ENCODE data around the gene ADAM15. TPM values are rescaled to one million over a fixed set of nuclear protein-coding genes. Genes with fewer than 3 reads are reported as not detected.

The ADAM15 gene
- total RNA-seq, 1 experiment from 2014 or later: 92.9 TPM

DNA sequence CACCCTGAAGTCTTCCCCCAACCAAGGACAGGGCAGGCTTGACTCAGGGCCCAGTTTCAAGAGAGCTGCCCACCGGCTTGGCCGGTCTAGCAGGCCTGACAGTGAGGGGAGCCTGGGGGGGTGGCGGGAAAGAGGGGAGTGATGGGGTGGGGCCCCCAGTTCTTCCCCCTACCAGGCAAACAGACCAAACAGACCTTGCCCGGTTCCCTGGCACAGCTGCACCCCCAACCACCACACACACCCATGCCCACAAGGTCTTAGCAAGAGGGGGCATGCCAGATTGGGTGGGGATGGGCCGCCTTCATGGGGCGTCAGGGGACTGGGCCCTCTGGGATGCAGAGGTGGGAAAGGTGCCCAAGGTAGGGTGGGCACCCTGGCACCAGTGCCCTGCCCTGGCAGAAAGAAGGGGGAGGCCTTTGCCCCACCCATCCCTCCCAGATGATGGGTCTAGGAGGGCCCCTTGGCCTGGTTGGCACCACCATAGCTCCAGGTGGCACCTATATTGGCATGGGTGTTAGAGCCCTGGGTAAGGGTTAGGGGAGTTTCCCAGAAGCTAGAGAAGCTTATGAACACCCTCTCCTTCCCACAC lies 39.6 kb upstream of the ADAM15 start:
- DNase-seq (ENCODE audit: low spot score): no peak
- in situ Hi-C loops (cut with HindIII; ENCODE audit: low sequenced_read_pairs): no loop called here

DNA sequence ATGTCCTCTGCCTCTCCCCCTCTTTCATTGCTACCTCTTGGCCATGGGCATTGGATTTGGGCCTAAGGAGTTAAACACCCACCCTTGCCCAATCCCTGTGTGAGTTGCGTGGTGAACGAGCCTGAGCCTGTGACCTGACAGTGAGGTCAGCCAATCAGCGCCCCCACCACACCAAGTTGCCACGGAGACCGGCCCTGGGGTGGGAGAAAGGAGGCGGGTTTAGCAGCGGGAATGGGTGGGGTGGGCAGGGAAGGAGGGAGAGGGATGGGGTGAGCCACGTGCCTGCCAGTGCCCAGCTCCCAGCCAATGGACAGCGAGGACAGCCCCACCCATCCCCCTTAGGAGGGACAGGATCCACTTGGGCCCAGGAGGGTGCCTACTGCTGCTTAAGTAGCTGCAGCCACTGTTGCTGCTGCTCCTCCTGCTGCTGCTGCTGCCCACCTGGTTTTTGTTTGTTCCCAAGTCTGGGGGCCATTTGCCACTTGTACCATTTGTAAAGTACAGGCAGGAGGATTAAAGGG lies 39.0 kb upstream of the ADAM15 start:
- peak; percentile 77 for DNase-seq (ENCODE audit: low spot score)
- in situ Hi-C loops (cut with HindIII; ENCODE audit: low sequenced_read_pairs): no loop called here

DNA sequence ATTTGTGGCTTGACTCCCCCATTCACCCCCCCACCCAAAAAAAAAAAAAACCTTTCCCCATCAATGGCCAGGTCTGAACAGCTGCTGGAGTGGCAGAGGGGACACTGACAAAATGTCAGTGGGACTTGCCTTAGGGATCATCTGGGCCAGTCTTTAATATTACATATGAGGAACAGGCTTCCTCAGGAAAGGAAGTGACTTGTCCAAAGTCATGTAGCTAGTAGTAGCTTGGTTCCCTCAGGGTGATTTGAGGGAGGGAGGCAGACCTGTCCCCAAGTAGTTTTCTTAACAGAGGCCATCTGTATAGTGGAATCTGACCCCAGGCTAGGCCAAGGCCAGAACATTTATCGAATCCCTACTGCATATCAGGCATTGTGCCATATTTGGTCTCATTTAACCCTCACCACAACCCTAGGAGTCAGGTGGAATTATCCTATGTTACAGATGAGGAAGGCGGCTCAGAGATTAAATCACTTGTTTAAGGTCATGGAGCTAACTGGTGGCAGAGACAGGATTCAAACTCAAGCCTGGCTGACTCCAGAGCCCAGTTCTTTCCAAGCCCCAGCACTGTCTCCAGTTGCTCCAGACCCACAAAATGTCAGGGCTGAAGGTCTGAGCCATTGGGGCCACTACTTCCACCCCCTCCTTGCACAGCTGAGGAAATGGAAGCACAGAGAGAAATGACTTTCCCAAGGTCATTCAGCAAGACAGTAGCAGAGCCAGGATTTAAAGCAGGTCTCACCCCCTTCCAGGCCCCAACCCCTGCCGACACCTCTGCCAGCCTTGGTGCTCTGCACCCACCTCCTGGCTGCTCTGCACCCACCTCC lies 38.1 kb upstream of the ADAM15 start:
- in situ Hi-C loops (cut with HindIII; ENCODE audit: low sequenced_read_pairs): no loop called here

DNA sequence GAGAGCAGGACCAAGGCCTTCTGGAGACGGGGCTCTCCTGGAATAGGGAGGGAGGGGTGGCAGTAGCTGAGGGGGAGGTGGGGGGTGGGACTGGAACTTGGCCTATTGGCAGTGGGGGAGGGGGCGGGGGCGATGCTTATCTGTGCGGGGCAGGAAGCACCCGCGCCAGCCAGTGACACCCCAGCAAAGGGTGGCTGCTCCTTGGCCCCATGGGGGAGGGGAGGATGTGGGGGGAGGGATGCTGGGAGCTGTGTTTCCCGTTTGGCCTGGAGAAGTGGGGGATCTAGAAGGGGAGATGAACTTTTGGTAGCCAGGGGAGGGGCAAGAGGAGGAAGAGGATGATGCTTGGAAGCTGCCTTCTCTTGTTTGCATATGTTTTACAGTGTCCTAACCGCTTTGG lies 37.5 kb upstream of the ADAM15 start:
- no peak for DNase-seq (ENCODE audit: low spot score)
- in situ Hi-C loops (cut with HindIII; ENCODE audit: low sequenced_read_pairs): no loop called here

More for the DNA sequence above, 38.1 kb upstream of the ADAM15 start:
- DNase-seq (ENCODE audit: low spot score): no peak

DNA sequence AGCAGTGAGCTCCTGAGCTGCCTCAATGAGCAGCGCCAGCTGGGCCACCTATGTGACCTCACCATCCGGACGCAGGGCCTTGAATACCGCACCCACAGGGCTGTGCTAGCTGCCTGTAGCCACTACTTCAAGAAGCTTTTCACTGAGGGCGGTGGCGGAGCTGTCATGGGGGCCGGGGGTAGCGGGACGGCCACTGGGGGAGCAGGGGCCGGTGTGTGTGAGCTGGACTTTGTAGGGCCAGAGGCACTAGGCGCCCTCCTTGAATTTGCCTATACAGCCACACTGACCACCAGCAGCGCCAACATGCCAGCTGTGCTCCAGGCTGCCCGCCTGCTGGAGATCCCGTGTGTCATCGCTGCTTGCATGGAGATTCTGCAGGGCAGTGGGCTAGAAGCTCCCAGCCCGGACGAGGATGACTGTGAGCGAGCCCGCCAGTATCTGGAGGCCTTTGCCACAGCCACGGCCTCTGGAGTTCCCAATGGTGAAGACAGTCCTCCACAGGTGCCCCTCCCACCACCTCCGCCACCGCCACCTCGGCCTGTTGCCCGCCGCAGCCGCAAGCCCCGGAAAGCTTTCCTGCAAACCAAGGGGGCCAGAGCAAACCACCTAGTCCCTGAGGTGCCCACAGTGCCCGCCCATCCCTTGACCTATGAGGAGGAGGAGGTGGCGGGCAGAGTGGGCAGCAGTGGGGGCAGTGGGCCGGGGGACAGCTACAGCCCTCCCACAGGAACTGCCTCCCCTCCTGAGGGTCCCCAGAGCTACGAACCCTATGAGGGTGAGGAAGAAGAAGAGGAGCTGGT lies 36.2 kb upstream of the ADAM15 start:
- in situ Hi-C loops (cut with HindIII; ENCODE audit: low sequenced_read_pairs): no loop called here
- no peak for DNase-seq (ENCODE audit: low spot score)

DNA sequence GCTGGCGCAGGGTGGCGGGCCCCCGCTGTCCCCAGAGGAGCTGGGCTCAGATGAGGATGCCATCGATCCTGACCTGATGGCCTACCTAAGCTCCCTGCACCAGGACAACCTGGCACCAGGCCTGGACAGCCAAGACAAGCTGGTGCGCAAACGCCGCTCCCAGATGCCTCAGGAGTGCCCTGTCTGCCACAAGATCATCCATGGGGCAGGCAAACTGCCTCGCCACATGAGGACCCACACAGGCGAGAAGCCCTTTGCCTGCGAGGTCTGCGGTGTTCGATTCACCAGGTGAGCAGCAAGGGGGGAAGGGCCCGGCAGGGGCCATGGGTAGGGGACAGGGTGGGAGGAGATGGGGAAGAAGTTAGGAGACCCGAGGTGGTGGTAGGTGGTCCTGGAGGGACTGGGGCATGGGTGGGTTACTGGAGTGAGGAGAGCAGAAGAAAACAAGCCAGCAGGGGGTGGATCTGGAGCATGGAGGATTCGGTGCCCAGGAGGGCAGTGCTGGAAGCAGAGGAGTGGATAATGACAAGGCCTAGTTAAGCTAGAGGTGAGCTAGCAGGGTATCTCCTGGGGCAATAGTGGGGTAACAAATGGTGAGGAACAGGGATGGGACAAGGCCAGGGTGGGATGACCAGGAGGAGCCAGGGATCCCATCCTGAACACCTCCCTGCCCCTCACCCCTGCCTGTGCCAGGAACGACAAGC lies 35.4 kb upstream of the ADAM15 start:
- DNase-seq (ENCODE audit: low spot score): no peak
- in situ Hi-C loops (cut with HindIII; ENCODE audit: low sequenced_read_pairs): no loop called here

DNA sequence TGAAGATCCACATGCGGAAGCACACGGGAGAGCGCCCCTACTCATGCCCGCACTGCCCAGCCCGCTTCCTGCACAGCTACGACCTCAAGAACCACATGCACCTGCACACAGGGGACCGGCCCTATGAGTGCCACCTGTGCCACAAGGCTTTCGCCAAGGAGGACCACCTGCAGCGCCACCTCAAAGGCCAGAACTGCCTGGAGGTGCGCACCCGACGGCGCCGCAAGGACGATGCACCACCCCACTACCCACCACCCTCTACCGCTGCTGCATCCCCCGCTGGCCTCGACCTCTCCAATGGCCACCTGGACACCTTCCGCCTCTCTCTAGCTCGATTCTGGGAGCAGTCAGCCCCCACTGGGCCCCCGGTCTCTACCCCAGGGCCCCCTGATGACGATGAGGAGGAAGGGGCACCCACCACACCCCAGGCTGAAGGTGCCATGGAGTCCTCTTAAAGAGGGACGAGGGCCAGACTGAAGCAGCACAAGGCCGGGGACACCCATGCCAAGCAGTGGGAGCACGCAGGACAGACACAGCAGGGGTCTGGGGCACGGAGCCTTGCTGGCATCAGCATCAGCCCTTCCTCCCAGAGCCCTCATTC lies 34.8 kb upstream of the ADAM15 start:
- in situ Hi-C loops (cut with HindIII; ENCODE audit: low sequenced_read_pairs): no loop called here
- DNase-seq (ENCODE audit: low spot score): no peak

DNA sequence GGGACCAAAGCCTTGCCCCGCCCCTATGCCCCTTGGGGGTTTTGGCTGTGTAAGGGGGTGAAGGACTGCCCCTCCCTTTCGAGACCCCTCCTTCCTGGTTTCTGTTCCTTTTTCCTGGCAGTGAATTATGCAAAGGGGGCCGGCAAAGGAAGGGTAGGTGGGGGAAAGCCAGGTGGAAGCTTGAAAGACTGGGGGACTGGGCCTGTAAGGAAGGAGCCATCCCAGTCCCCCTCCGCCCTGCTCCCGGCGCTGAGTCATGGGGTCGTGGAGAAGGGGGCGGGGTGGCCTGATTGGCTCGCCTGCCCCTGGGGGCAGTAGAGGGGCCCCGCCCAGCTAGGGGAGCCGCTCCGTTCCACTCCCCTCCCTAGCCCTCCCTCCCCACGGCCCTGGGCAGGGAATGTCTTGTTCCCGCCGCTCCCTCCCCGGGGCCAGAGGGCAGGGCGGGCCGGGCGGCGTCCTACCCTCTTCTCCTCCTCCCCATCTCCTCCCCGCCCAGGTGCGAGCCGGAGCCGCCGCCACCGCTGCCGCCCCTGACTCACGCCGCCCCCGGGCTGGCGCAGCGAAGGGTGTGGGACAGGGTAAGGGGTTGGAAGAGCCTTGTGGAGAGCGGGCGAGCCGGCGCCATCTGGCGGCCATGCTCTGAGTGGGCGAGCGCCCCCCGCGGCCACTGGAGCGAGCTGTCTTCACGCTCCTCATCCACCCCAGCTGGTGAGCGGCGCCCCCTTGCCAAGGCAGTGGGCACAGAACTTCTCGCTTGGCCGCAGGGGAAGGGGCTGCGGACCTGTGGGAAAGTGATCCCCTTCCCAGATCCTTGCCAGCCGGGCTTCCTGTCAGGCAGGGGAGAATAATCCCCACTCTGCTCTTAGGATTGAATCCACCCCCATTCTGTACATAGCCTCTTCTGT lies 33.8 kb upstream of the ADAM15 start:
- DNase-seq (ENCODE audit: low spot score): peak; percentile 81

DNA sequence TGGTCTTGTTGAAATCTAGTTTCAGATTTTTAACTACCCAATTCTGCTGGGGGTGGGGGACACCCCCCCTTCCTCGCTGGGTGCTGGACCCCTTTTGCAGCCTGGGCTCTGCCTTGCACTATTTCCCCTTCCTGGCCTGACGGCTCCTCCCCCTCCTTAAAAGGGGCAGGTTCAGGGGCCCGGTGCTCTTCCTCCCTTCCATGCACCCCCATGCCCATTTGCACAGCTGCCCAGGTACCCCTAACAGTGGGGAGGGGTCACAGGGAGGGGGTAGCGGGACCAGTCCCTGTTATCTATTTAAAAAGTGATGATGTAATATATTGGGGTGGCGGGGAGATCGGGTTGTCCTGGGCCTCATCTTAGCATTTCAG lies 33.2 kb upstream of the ADAM15 start:
- in situ Hi-C loops (cut with HindIII; ENCODE audit: low sequenced_read_pairs): no loop called here
- no peak for DNase-seq (ENCODE audit: low spot score)

More for the DNA sequence above, 33.8 kb upstream of the ADAM15 start:
- in situ Hi-C loops (cut with HindIII; ENCODE audit: low sequenced_read_pairs): no loop called here

DNA sequence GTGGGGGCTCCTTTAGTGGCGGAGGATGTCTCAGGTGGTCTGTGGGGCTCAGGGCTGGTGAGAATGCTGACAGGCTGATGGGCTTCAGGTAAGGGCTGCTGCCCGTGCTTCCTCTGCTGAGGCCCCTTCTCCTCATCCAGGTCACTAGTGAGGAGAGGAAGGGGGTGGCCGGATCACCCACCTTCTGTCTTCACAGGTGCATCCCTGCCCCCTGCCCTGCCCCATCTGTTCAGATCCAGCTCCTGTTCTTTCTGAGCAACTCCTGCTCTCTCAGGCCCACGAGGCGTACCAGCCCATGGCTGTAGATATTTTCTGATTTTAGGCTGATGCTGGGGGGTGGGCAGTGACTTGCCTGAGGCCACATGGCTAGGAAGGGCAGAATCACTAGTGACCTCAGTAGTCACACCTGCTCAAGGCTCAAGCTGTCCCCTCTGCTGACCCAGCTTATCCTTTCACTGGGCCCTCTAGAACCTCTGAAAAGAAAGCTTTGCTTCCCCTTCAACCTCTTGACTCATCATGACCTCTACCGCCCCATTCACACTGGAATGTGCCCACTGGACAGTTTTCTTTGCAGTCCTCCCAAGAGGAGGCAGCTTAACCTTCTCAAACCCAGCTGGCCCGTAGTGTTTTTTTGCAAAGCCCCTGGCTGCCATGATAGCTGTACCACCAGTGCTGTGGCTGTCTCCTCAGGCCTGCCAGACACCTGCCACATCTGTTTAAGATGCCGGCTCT lies 32.3 kb upstream of the ADAM15 start:
- DNase-seq (ENCODE audit: low spot score): peak; percentile 44
- in situ Hi-C loops (cut with HindIII; ENCODE audit: low sequenced_read_pairs): no loop called here

DNA sequence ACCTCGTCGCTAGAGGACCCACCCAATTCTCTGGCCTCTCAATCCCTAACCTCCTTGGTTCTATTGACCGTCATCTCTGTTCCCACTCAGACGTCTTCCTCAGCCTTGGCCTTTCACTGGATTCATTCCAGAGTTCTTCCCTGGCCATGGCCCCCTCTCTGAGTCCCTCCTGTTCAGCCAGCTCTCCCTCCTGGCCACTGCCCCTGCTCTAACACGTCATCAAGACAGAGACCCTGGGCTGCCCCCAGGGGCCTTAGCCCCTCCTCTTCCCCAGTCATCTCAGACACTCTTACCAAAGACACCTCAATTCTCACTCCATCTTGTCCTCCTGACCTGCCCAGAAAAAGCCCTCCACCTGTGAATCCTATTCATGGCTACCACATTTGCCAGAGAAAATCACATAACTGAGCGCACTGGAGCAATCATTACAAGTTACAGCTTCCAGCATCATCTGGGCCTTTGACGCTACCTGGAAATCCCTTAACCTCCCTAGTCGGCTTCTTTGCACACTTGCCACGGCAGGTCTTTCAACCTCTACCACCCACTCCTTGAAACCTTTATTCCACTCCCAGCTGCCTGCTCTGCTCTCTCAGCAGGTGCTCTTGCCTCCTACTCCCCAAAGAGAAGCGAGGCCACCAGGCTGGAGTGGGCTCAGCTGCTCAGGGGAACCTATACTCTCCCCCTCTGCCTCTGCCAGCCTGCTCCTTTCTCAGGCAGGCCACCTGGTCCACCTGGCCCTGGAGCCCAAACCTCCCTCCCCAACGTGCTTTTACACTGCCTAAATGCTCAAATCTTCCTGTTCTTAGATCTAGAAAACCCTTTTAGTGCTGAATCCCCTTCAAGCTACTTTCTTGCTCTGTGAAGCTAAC lies 31.5 kb upstream of the ADAM15 start:
- in situ Hi-C loops (cut with HindIII; ENCODE audit: low sequenced_read_pairs): no loop called here
- no peak for DNase-seq (ENCODE audit: low spot score)

DNA sequence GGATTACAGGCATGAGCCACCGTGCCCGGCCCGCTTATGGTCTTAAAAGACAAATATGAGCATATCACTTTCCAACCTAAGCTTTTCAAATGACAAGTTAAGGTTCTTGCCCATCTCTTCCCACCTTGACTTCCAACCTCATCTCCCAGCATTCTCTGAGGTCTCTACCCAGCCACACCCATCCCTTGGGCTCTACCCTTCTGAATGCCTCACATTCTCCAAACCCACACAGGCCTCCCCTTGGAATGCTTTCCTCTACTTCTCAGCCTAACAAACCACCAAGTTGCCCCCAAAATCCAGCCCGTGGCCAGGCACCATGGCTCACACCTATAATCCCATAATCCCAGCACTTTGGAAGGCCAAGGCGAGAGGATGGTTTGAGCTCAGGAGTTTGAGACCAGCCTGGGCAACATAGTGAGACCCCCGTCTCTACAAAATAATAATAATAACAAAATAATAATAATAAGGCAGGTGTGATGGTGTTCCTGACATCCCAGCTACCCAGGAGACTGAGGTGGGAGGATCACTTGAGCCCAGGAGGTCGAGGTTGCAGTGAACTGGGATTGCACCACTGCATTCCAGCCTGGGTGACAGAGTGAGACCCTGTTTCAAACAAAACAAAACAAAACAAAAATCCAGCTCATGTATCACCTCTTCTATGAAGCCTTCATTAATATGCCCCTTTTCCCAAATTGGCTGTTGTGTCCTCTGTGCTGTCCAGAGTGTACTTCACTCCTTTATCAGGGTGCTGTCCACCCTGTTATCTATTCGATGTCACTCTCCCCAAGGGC lies 28.8 kb upstream of the ADAM15 start:
- no peak for DNase-seq (ENCODE audit: low spot score)
- in situ Hi-C loops (cut with HindIII; ENCODE audit: low sequenced_read_pairs): no loop called here

DNA sequence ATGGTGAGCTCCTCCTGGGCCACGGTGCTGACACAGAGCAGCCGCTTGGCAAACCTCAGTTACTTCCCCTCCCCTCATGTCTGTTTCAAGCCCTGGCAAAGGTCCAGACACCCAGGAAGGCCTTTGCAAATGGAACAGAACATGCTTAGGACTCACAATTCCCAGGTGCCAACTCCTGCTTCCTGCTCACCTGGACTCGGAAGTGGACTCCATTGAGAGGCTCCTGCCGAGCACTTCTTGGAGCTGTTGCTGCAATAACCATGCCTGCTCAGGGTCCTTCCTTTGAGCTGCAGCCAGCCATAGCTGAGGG lies 28.2 kb upstream of the ADAM15 start:
- in situ Hi-C loops (cut with HindIII; ENCODE audit: low sequenced_read_pairs): no loop called here
- no peak for DNase-seq (ENCODE audit: low spot score)

DNA sequence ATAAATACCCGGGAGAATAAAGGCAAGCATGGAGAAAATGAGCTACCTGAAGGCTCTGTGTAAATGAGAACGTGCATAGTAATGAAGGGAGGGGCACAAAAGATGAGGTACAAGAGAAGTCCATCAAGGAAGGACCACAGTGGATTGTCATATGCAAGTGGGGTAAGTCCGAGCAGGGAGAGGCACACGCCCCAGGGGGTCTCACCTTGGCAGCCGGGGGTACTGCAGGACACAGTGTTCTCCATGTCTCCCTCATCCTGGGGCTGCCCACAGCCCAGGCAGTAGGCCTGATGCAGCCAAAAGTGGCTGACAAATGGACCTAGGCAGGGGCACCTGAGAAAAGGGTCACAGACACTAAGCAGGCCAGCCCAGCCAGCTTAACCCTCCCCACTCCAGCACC lies 27.5 kb upstream of the ADAM15 start:
- DNase-seq (ENCODE audit: low spot score): no peak
- in situ Hi-C loops (cut with HindIII; ENCODE audit: low sequenced_read_pairs): no loop called here

DNA sequence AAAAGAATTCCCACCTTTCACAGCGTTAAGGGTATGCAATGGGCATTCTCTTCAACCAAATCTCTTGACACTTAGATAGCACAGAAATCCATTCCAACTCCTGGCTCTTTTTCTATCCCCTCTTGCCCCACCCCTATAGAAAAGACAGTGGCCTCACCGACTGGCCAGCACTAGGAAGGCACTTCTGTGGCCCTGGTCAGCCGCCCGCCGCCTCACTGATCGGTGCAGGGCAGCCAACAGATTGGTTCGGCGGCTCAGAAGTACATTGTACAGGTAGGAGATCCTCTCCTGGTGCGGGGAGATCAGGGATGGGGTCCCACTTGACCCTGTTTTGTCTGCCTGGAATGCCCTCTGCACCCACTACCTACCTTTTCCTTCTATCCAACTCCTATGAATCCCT lies 26.8 kb upstream of the ADAM15 start:
- in situ Hi-C loops (cut with HindIII; ENCODE audit: low sequenced_read_pairs): no loop called here
- DNase-seq (ENCODE audit: low spot score): no peak

DNA sequence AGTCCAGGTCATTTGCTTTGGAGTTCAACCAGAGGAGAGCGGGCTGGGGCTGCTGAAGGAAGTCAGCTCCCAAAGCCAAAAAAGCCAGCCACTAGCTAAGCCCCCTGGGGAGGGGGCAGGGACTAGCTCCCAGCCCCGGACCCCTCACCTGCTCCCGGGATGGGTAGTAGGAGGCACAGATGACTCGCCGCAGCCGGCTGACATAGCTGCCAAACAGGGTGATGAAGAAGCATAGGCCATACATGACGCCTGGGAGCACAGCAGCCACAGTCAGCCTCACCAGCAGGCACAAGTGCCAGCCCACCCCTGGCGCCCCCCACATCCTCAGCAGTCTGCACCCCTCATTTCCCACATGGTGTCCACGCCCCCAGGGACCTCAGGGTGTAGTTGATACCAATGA lies 25.0 kb upstream of the ADAM15 start:
- no peak for DNase-seq (ENCODE audit: low spot score)
- in situ Hi-C loops (cut with HindIII; ENCODE audit: low sequenced_read_pairs): no loop called here

Measured in G401 (cell line).